Stimulated activated CD4-positive, alpha-beta T cell treated with anti-CD3 and anti-CD28 coated beads, Interleukin-15, amount 100 ng/mL, for 48 hours (primary cell): ENCODE measurements around the gene TALDO1.
A peak's percentile ranks its signal among the peaks of the same experiment; 100 is the strongest.

Experiments
- DNase-seq, 2 donors: peaks; one replicate each; pipeline ENCODE4 v3.0.0-alpha.2; 2020; ENCODE audit warnings: low read depth in 2 of 2

The TALDO1 gene

DNA sequence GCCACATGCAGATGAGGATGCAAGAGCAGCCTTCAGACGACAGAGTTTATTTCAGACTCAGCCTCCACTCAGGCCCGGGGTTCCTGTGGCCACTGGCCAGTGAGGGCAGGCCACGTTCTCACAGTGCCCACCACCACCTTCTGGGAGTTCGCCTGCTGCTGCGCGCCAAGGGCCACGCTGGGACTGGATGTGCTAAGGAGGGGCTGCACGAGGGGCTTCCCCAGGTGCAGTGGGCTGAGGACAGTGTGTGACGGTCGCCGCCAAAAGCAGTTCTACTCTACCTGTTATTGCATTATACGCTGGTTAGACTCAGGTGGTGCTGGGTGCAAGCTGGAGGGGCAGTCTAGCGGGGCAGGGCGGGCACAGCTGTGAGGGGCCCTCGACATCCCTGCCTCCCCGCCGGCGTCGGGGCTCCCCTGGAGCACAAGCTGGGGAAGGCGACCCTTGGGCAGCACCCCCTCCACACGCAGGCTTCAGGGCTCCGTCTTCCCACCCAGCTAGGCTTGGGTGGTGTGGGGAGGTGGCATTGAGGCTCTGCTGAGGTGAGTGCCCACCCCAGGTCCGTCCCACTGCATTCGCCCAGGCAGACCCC is 39.9 kb downstream of the TALDO1 start:
- DNase-seq: no peak

DNA sequence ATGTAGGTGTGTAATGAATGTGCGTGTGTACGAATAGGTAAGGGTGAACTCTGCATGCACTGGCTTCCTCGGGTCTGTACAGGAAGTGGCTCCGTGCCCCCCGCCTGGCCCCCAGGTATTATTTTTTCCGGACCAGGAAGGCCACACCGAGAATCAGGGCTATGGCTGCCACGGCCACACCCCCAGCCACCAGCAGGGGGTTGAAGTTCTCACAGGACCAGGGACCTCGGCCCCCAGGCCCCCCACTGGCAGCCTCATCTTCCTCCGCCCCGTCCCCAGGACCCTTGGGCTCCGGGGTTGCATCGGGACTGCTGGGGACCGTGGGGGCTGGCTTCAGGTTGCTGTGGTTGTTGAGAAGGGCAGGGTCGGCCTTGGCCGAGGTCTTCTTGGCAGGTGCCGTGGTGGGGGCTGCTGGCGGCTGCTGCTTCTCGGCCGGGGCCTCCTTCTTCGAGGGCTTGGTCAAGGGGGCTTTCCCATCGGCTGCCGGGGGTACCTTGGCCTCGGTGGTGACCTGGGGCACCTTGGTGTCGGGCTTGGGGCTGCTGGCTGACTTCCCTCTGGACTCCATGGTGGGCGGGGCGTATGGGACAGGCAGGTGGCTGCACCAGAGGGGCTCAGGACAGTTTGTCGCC is 40.9 kb downstream of the TALDO1 start:
- DNase-seq: no peak

DNA sequence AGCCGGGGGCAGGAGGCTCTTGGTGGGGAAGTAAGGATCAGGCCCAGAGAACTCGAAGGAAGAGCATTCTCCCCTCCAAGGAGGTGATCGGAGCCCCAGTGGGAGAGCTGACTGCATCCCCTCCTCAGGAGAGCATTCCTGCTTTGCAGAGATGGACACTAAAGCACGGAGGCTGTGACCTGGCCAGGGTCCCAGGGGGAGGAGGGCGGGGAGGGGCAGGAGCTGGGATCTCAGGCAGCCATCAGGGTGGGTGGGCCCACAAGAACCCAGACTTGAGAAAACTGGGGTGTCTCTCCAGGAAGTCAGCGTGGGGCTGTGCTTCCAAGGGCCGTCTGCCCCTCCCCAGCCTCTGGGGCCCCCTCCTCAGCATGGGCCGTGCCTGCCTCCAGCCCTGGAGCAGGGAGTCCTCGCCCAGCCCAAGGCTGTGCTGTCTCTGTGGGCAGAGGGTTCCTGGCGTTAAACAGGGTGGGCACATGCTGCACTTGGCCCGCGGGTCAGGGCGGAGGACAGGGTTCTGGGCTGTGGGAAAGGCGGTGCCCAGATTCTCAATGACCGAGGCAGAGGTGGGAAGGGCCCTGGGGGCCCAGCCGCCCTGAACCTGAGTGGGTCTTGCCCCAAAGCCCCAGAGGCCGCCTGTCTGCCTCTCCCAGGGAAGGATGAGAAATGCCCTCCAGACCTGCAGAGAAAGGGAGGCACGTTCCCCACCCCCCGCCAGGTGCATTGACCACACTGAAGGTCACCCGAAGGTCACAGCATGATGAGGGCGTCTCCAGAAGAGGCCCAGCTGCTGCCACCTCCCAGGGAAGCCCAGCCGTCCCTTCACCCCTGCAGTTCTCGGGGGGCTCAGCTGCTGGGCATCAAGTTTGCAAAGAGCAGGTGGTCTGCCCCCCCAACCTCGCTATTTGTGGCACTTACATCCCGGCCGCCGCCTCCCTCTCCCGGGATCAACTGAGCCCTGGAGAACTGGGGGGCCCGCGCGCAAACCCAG is 42.0 kb downstream of the TALDO1 start:
- no peak for DNase-seq

DNA sequence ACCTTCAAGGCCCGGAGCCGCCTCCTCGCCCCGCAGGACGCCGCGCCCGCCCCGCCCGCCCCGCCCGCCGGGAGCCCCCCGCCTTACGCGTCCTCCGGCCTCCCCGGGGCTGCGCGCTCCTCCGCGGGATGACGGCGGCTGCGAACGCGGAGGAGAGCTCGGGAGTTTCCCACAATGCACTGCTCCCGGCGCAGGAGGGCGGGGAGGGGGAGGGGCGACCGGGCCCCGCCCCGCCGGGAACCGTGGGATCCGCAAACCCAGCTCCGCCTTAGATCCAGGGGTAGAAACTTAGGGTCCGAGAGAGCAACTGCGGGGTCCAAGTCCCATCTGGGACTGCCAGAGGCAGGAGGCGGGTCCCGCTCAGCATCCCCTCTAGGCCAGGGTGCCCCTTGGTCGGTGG is 42.7 kb downstream of the TALDO1 start, which contains the start of gene CEND1:
Gene CEND1 (minus strand): TSS at position 148 of the 400 bp plus-strand sequence. CDS start 1,514 bp downstream, outside the sequence.
- DNase-seq: no peak

DNA sequence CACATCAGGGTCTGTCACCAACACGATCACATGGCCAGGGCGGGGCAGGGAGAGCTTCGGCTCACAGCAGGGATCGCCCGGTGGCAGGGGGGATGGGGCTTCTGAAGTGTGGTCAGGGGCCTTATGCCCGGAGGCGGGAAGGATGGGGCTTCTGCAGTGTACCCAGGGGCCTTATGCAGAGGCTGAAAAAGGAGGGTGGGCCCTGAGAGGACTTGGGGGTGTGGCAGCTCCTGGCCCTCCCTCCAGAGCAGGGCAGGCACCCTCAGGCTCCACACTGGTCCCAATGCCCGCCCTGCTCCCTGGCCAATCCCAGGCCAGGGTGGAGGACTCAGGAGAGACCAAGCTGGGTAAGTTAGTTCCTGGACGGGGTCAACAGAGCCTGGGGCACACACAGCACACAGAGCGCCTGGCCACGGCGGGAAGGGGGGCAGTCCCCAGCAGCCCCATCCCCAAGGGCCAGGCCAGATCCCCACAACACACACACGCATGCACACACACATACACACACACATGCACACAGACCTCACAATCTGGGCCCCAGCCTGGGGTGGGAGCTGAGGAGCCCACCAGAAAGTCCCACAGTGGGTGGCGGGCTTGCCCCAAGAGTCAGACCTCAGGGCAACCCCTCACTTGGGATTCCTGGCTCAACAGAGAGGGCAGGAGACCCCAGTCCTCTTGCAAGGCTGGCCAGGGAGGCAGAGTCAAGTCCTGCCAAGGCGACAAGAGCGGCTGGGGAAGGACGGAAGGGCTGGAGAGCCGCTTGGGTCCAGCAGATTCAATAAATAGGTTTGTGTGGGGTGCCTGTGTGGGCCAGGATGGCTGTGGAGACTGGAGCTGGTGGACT is 43.7 kb downstream of the TALDO1 start:
- DNase-seq: no peak

DNA sequence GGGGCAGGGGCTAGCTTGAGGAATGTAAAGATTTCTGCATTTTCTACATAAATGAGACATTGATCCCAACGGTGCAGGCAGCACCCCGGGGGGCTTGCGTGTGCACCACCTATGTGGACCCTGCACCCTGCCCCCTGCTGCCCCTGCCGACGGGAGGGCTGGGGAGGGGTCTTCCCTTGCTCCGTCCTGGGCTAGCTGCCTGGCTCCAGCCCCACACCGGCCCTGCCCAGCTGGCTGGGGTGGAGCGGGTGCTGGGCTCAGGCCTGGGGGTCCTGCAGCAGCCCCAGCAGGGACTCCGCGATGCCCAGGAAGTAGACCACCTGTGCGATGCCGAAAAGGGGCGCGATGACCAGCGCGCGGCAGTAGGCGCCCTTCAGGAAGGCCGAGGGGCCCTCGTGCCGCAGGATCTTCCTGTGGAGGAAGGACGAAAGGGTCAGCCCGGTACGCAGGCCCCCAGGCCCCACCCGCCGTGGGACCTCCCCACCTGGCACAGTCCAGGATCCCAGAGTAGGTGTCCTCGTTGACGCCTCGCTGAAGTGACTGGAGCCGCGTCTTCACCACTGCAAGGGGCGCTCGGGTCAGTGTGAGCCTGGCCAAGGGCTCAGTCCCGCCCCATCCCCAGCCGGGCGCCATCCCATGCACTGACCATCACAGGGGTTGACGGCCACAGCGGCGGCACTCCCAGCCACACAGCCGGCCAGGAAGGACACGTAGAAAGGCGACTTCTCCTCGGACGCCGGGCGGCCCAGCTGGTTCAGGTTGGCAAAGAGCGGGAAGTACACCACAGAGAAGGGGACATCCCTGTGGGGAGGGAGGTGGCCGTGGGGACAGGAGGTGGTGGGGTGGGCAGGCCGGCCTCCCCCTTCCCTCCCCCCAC is 44.6 kb downstream of the TALDO1 start:
- no peak for DNase-seq

DNA sequence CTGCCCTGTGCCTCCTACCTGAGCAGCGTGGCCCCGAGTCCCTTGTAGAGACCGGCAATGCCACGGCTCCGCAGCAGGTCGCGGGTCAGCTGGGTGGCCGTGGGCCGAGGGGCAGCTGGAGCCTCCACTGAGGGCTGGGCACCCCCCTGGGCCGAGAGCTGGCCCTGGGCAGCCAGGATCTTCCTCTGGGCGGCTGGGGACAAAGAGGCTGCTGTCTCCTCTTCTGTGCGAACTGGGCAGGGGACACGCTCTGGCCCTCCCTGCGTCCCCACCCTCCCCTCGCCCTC is 45.2 kb downstream of the TALDO1 start:
- no peak for DNase-seq

DNA sequence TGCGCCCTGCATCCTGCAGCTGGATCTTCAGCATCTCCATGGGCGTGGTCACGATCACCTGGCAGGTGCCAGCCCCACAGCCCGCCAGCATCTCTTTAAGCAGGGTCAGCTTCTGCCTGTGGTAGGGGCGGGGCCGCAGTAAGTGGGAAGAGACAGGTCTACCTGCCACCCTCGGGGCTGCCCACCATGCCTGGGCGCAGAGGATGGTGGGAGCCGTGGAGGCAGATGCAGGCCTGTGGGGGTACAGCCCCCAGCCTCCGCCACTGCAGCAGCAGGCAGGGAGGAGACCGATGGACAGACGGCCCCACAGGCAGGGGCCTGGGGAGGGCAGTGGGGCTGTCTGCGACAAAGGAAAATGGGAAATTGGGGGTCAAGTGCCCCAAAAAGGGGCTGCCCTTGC is 45.6 kb downstream of the TALDO1 start:
- no peak for DNase-seq

DNA sequence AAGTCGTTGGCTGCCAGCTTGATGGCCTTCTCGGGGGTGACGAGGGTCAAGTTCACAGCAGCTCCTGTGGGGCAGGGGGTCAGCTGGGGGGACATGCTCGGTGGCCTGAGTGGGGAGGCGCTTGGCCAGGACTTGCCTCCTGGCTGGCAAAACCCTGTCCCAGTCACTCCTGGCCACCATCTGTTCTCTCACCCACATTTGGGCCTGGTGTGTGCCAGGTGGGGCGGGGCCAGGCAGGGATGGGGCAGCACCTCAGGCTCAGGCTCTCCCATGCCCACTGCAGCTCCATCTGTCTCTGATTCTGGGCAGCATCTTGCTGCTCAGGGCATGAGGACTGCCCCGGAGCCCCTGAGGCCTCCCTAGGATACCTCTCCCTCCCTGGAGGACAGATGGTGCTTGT is 46.3 kb downstream of the TALDO1 start:
- DNase-seq: no peak

DNA sequence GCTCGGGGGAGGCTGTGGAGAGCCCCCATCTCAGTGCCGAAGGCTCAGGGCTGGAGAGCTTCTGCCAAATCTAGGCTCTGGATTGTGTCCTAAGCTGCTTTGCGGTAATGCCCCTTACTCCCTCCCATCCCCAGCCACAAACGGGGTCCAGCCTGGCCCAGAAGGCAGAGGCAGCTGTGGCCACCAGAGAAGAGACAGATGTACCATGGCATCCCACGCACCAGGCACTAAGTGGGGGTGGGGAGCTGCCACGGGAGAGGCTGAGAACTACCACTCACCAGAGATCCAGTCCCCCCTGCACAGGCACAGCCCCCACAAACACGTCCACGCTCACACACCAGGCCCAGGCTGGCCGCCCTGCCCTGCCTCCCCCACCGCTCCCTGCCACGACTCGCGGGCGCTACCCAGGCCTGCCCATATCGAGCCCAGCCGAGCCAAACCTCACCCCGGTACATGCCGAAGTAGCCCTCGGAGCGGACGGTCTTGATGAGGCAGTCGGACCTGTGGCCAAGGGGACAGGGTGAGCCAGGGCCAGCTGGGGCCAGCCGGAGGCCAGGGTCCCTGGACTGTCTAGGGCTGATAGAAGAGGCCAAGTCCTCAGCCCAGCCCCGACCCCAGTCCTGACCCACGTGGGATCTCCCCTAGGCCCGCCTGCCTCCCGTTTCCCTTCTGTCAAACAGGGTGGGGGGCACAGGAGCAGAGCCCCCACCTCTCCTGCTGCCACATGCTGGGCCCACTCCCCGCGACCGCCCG is 46.9 kb downstream of the TALDO1 start:
- DNase-seq: no peak

DNA sequence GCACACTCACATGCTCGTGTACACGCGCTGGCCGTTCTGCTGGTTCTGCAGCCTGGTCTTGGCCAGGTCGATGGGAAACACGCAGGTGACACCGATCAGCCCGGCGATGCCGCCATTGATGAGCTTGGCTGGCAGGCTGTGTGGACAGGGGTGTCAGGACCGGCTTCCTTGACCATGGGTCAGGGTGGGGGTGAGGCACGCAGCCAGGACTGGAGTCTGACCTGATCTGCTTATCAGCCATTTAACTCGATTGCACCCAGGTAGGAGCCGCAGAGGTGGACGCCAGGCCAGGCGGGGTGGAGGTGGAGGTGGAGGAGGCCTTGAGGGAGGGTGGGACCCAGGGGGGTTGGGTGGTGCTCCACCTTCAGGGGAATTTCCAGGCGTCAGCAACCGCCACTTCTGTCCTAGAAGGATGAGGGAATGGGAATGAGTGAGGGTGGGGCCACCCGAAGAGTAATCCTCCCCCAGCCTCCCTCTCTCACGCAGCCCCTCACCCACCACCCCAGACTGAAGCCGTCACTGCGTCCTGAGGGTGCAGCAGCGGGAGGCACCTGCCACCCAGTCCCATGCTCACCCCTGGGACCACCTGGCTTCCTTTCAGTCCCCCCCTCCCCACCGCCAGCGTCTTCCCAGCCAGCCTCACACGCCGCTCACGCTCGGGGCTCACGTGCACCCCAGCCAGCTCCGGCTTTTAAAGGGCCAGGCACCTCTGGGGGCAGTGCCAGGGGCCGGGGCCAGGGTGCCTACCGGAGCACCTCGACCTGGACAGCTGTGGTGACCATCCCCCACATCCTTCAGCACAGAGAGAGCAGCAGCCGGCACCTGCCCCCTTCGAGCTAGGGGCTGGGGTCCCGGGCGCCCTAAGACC is 47.7 kb downstream of the TALDO1 start:
- DNase-seq: no peak

DNA sequence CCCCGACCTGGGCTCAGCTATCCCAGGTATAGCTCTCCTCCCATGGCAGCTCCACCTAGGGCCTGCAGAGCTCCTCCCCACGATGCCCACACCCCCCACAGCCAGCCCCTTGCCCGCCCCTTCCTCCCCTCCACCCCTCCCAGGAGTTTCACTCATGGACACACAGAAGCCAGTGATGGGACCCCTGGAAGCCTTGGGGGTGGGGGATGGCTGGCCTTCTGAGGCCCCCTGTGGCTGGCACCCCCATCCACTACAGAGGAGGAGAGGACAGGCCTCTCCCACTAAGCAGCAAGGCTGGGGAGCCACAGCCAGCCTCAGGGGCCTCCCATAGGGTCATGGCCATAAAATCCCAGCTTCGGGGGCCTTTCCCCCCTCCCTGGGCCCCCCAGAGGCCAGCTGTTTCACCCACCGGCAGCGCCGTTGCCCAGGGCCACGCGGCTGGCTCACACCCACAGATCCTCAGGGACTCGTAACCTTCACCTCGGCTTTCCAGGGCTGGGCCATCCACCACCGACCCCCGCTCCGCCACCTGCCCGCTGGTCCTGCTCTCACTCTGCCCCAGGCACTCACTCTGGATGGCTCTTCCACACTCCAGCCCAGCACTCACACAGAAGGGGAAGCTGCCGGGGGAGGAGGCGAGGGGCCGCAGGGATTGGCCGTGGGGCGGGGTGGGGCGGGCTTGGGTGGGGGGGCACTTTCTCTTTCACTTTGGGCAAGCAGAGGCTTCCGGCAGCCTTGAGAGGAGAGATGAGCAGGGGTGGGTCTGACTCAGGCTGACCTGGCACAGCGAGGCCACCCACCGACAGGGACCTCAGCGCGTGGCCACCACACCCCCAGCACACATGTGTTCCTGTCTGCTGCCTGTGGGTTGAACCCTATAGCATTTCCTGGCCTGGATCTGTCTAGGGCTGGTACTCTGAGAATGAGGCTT is 48.6 kb downstream of the TALDO1 start:
- peak; percentile 83 to 87 for DNase-seq

DNA sequence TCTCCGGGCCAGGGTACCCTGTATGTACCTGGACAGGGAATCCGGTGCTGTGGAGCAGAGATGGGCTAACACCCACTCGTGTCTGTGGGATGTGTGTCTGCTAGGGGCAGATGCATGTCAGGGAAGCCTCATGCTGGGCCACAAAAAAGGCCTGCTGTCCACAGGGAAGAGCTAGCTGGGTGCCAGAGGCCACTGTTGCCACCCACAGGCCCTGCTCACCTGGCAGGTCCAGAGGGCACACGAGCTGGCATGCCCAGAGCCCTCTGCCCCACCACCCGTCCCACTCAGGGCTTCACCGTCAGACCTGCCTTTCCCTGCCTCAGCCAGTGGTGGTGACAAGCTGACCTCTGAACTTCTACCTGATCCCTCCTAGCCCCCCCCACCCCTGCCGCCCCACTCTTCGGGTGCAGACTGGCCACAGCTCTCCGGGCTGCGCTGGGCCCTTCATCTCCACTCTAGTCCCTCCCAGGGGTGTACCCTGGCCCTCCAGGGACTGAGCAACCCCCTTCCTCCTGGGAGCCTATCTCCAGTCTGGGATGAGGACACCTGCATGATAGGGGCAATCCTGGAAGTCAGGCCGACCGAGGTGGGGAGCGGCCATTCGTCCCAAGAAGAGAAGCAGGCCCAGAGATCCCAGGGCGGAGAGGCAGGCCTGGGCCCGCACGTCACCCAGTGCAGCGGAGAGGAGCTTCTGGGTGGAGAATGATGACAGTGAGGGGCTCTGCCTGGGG is 49.5 kb downstream of the TALDO1 start:
- DNase-seq: no peak

DNA sequence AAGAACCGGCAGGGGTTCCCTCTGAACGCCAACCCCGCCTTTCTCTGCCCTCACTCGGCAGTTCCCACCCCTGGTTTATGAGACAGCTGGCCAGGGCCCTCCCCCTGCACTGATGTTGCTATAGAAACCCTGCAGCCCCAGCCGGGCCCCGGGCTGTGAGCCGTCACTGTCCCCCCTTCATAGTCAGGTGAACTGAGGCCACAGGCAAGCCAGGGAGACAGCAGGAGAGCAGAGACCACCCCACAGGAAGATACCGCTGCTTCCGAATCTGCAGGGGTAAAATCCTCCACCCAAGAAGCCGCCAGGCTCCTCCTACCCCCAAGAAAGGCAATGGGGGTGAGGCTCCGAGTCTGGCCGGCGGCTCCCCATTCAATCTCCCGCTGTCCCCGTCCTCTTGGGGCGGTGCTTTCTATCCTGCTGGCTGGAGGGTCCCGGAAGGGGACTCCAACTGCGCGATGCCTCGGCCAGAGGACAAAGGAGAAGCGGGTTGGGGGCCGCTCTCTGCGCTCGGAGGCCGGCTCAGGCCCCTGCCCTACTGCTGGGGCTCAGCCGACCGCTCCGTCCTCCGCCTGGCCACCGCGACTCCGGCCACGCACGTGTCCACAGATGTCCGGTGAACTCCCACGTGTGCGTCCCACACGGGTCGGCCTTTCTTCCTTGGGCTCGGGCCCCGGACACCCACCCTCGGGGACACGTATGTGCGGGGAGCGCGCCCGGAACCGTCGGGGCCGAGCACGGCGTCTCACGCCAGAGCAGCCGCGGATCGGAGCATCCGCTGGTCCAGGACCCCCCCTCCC is 50.2 kb downstream of the TALDO1 start:
- peak; percentile 68 to 69 for DNase-seq

DNA sequence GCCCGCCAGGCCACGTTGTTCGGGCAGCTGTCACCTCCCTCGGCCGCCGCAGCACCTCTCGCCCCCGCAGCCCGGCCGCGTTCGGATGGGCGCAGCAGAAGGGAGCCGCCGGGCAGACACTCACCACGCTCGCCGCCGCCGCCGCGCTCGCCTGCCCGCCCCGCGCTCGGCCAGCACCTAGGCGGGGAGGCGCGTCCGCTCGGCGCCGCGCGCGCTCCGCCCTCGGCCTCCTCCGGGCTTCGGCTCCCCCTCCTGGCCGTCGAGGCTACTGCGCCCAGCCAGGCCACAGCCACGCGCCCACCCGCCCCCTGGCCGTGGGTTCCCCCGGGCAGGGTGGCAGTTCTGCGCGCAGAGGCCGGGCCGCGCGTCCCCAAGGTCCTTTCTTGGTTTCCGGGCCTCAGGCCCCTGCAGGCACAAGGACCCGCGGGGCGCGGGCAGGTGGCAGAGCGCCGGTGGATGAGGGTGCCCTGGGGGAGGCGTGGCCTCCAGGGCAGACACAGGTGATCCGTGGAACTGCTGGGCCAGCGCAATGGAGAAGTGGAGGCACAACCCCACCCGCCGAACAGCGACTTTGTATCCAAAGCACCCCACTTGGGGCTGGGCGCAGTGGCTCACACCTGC is 50.9 kb downstream of the TALDO1 start, which contains the start of gene SLC25A22:
Gene SLC25A22 (minus strand): TSS at position 189 of the 621 bp plus-strand sequence. CDS start 3,275 bp downstream, outside the sequence.
- peak; percentile 60 to 82 for DNase-seq
